NCI-H82 (cell line): ENCODE measurements around the gene GUCY1B1.

Source experiments
- DNase-seq: peaks from one replicate; lab custom pipeline; 2025; lab: John Stamatoyannopoulos, UW

GUCY1B1 gene

GRCh38 chr4:155799116-155799793, 40.4 kb downstream of the GUCY1B1 start:
- DNase-seq: no peak

GRCh38 chr4:155799794-155800123, 40.9 kb downstream of the GUCY1B1 start:
- no peak for DNase-seq

GRCh38 chr4:155800685-155801343, 42.0 kb downstream of the GUCY1B1 start:
- DNase-seq: no peak

GRCh38 chr4:155802190-155802959, 43.6 kb downstream of the GUCY1B1 start:
- DNase-seq: no peak

GRCh38 chr4:155805016-155805415, 46.2 kb downstream of the GUCY1B1 start:
- DNase-seq: no peak

GRCh38 chr4:155807021-155807420, 48.2 kb downstream of the GUCY1B1 start:
- DNase-seq: peak; percentile 44

GRCh38 chr4:155809835-155810234, 51.0 kb downstream of the GUCY1B1 start:
- peak; percentile 80 for DNase-seq

- no peak for DNase-seq
These were observed 52.3 kb downstream of the GUCY1B1 start for GRCh38 chr4:155811083-155811482.

GRCh38 chr4:155818639-155819038, 59.8 kb downstream of the GUCY1B1 start:
- DNase-seq: no peak

GRCh38 chr4:155819066-155819465, 60.2 kb downstream of the GUCY1B1 start:
- DNase-seq: no peak

- DNase-seq: no peak
These were observed 62.2 kb downstream of the GUCY1B1 start for GRCh38 chr4:155820887-155821518.

- DNase-seq: no peak
These were observed 63.8 kb downstream of the GUCY1B1 start for GRCh38 chr4:155822572-155822971.

GRCh38 chr4:155828628-155829027, 69.8 kb downstream of the GUCY1B1 start:
- DNase-seq: no peak

GRCh38 chr4:155832664-155833063, 73.8 kb downstream of the GUCY1B1 start:
- DNase-seq: no peak

GRCh38 chr4:155837203-155837796, 78.5 kb downstream of the GUCY1B1 start:
- no peak for DNase-seq

GRCh38 chr4:155842080-155842479, 83.3 kb downstream of the GUCY1B1 start:
- DNase-seq: no peak

- DNase-seq: no peak
These were observed 88.1 kb downstream of the GUCY1B1 start for GRCh38 chr4:155846929-155847328.

- DNase-seq: no peak
These were observed 90.2 kb downstream of the GUCY1B1 start for GRCh38 chr4:155849042-155849441.

GRCh38 chr4:155853189-155853588, 94.4 kb downstream of the GUCY1B1 start:
- DNase-seq: no peak

- DNase-seq: no peak
These were observed 95.9 kb downstream of the GUCY1B1 start for GRCh38 chr4:155854582-155855226.

GRCh38 chr4:155855897-155856296, 97.1 kb downstream of the GUCY1B1 start:
- DNase-seq: no peak
